A204.1 (cell line): ENCODE results near the gene C1D.

Source experiments
- FAIRE-seq: peaks from 2 replicates; lab custom pipeline; 2012; peaks lifted over from hg19 to GRCh38; lab: Jason Lieb, UNC

Gene C1D

GRCh38 chr2:68057658-68058396 lies 5.0 kb downstream of the C1D start:
- no peak for FAIRE-seq

GRCh38 chr2:68052717-68053422 lies 9.9 kb downstream of the C1D start:
- no peak for FAIRE-seq

GRCh38 chr2:68050353-68050752 lies 12.5 kb downstream of the C1D start:
- no peak for FAIRE-seq

GRCh38 chr2:68046642-68047240 lies 16.1 kb downstream of the C1D start:
- no peak for FAIRE-seq

- no peak for FAIRE-seq
Observed at GRCh38 chr2:68046224-68046623, 16.6 kb downstream of the C1D start.

GRCh38 chr2:68045342-68045741 lies 17.5 kb downstream of the C1D start:
- FAIRE-seq = no peak

GRCh38 chr2:68044099-68044498 lies 18.7 kb downstream of the C1D start:
- no peak for FAIRE-seq

- FAIRE-seq = no peak
Observed at GRCh38 chr2:68043695-68044094, 19.1 kb downstream of the C1D start.

GRCh38 chr2:68043032-68043431 lies 19.8 kb downstream of the C1D start:
- FAIRE-seq = no peak

GRCh38 chr2:68041704-68042245 lies 21.0 kb downstream of the C1D start:
- FAIRE-seq = no peak

GRCh38 chr2:68040078-68040477 lies 22.7 kb downstream of the C1D start:
- FAIRE-seq = no peak

- FAIRE-seq = no peak
Observed at GRCh38 chr2:68039317-68039716, 23.5 kb downstream of the C1D start.

- FAIRE-seq = no peak
Observed at GRCh38 chr2:68032702-68033101, 30.1 kb downstream of the C1D start.

GRCh38 chr2:68031542-68032160 lies 31.2 kb downstream of the C1D start:
- peak; percentile 97 for FAIRE-seq

- no peak for FAIRE-seq
Observed at GRCh38 chr2:68031043-68031442, 31.8 kb downstream of the C1D start.

- FAIRE-seq = no peak
Observed at GRCh38 chr2:68030529-68030928, 32.3 kb downstream of the C1D start.

- FAIRE-seq = no peak
Observed at GRCh38 chr2:68027959-68028358, 34.8 kb downstream of the C1D start.

- no peak for FAIRE-seq
Observed at GRCh38 chr2:68024450-68024849, 38.4 kb downstream of the C1D start.

- FAIRE-seq = no peak
Observed at GRCh38 chr2:68023904-68024303, 38.9 kb downstream of the C1D start.

GRCh38 chr2:68018727-68019126 lies 44.1 kb downstream of the C1D start:
- no peak for FAIRE-seq

GRCh38 chr2:68009526-68009925 lies 53.3 kb downstream of the C1D start:
- no peak for FAIRE-seq

- no peak for FAIRE-seq
Observed at GRCh38 chr2:68000170-68000825, 62.5 kb downstream of the C1D start.
